ENCODE results near the gene ADGRG6.

GRCh38 chr6:142274656-142275055, 27.2 kb upstream of the ADGRG6 start:
- TF ChIP-seq CTCF (IDR thresholded peaks at IDR 0.05) (no peak), POLR2A (IDR thresholded peaks at IDR 0.05) (no peak), EP300 (IDR thresholded peaks at IDR 0.05) (no peak), POLR2AphosphoS5 (IDR thresholded peaks at IDR 0.05) (no peak)

Data from suprapubic skin (tissue), 4 donors.